HG03135 (cell line): ENCODE data around the gene GAB2.
"Not testable (repeated sequence)": the region's sequence is repeated elsewhere in the genome, so short reads cannot be mapped to it uniquely, and the experiment has no call there.

Experiments used
- ATAC-seq: cut with Tn5 transposase; IDR thresholded peaks from one replicate; pipeline ENCODE4 v1.9.1; 2021; ENCODE audit warnings: mild to moderate bottlenecking, moderate library complexity; ENCODE audit not compliant: unreplicated experiment

Gene GAB2

GRCh38 chr11:78192911-78193351, 224.7 kb downstream of the GAB2 start:
- ATAC-seq: no peak

GRCh38 chr11:78192223-78192719, 225.3 kb downstream of the GAB2 start:
- no peak for ATAC-seq

GRCh38 chr11:78190871-78191538, 226.6 kb downstream of the GAB2 start:
- no peak for ATAC-seq

DNA sequence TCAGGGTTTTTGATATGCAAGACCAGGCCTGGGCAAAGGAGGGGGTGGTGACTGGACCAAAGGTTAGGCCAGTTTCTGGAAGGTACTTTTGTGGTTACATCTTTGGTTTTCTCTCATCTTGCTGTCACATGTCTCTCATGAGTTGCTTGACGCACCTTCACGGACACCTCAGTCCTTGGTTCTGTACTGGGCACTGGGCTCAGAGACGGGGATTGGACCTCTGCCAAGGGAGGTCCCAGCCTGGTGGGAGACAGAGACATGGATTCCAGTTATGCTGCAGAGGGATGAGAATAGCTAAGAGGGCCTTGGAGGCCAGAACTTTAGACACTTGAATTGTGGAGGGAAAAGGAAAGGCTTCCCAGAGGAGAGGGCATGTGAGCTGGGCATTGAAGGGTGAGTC, 227.2 kb downstream of the GAB2 start:
- no peak for ATAC-seq

GRCh38 chr11:78189851-78190250, 227.8 kb downstream of the GAB2 start:
- no peak for ATAC-seq

DNA sequence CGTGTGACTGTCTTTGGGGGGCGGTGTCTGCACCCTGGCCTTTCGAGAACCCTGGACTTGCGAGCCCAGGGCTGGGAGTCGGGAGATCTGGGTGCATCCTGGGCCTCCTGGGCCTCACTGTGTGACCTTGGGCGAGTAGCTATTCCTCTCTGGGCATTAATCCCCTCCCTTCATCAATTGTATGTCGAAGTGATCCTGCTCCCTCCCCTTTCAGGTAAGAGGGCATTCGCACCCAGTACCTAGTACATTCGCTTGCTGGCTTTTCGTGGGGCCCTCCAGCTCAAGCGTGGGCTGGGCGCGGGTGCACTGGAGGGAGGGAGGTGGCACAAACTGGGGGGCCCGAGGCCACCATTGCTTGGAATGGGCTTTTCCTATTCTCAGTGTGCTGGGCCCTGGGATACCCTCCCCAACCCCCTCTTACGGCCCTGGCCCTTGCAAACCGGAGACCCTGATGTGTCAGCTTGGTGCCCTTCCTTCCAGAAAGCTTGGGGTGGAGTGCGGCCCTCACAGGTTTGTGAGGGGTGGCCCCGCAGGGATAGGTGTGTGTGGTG, 228.4 kb downstream of the GAB2 start:
- no peak for ATAC-seq

DNA sequence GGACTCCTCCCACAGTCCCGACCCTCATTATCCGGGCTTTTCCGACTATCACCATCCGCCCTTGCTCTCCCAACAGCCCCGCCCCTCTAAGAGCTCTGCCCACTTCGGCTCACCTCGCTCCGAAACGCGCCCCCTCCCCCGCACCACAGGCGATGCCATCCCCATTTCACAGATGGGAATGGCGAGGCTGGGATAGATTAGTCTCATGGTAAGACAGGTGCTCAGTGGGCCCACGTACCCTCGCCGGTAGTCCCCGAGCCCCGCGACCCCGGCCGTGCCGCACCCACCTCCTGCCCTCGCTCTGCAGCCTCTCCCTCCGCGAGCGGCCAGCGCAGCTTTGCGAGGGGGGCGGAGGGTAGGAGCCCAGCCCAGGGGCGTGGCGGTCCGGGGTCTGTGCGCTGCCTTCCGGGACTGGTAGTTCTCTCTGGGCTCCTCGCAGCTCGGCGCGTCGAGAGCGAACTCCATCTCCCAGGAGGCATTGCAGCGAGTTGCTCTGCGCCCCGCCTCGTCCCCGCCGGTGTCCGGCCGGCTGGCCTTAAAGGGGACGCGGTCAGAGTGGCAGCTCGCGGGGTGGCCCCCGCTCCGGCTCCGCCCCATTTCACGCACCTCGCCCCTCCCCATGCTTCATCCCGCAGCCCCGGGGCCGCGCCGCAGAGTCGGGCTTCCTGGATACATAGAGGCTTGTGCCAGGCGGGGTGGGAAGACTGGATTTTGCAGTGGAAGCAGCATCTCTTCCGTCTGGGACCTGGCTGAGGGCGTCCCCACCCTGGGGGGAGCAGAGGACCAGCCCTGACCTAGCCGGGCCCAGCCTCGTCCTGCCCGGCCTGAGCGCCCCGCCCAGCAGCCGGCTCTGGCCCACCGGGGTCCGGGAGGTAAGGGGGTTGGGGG, 229.1 kb downstream of the GAB2 start, which contains the start of the genes KCTD21 and USP35:
KCTD21 (minus strand) TSS at position 341 of the 888 bp plus-strand sequence. CDS start 14,072 bp downstream, outside the sequence.
USP35 (plus strand) TSS at position 634 of the 888 bp plus-strand sequence. CDS start 7,327 bp downstream, outside the sequence.
- peak; percentile 97 for ATAC-seq

GRCh38 chr11:78187366-78188285, 230.0 kb downstream of the GAB2 start:
- peak; percentile 11 for ATAC-seq

DNA sequence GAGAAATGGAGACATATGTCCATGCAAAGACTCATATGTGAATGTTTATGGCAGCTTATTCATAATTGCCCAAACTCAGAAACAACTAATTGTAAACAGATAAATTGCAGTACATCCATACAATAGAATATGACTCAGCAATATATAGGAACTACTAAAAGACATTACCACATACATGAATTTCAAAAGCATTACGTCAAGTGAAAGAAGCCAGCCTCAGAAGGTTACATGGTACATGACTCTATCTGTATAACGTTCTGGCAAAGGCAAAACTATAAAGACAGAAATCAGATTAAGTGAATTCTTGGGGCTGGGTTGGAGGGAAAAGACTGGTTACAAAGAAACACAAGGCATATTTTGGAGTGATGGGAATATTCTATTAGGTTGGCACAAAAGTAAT, 236.4 kb downstream of the GAB2 start:
- ATAC-seq: no peak

DNA sequence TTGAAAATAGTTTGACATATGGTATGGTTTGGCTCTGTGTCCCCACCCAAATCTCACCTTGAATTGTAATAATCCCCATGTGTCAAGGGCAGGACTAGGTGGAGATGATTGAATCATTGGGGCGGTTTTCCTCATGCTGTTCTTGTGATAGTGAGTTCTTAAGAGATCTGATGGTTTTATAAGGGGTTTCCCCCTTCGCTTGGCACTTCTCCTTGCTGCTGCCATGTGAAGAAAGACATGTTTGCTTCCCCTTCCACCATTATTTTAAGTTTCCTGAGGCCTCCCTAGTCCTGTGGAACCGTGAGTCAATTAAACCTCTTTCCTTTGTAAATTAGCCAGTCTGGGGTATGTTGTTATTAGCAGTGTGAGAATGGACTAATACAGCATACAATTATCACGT, 236.9 kb downstream of the GAB2 start:
- ATAC-seq: no peak

- no peak for ATAC-seq
Observed at GRCh38 chr11:78179459-78180071, 238.1 kb downstream of the GAB2 start.

- no peak for ATAC-seq
Observed at GRCh38 chr11:78177216-78177615, 240.4 kb downstream of the GAB2 start.

DNA sequence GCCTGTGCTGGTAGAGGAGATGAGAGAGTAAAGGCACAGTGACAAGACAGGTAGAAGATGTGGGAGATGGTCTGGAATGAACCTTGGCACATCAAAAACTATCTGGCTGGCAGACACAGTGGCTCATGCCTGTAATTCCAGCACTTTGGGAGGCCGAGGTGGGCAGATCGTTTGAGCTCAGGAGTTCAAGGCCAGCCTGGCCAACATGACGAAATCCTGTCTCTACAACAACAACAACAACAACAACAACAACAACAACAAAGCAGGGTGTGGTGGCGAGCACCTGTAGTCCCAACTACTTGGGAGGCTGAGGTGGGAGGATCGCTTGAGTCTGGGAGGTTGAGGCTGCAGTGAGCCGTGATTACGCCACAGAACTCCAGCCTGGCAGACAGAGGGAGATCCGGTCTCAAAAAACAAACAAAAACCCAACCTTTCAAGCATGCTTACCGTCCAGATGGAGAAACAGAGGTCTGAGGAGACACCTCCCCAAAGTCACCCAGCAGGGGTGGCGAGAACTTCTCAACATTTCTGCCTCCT, 240.9 kb downstream of the GAB2 start:
- no peak for ATAC-seq

DNA sequence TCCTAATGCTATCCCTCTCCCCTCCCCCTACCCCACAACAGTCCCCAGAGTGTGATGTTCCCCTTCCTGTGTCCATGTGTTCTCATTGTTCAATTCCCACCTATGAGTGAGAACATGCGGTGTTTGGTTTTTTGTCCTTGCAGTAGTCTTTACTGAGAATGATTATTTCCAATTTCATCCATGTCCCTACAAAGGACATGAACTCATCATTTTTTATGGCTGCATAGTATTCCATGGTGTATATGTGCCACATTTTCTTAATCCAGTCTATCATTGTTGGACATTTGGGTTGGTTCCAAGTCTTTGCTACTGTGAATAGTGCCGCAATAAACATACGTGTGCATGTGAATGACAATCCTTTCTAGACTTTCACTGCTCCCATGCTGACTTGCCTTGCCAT, 241.8 kb downstream of the GAB2 start:
- not testable (repeated sequence) for ATAC-seq

- ATAC-seq: no peak
Observed at GRCh38 chr11:78171951-78172350, 245.7 kb downstream of the GAB2 start.

DNA sequence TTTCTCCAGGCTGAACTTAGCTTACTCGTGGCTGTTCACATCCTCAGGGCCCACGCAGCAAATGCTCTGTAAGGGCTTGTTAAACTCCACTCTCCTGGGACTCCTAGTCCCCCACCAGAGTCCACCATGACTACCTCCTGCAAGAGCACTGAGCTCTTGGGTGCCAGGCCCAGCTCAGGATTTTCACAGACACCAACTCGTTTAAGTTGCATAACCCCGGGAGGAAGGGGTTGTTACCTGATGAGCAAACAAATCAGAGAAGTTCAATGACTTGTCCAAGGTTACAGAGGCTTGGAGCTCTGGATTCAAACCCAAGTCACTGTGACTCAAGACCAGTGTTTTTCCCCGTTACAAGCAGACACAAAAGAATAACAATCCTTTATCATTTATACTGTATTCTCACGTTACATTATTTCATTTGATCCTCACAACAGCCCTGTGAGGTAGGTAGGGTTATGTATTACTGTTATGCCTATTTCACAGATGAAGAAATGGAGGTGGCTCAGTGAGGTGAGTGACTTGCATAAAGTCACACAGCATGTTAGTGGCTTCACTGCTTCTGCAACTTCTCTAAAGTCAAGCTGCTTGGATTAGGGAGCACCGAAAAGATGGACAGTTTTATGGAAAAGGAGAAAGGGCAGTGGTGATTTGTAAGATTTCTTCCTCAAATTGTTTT, 246.6 kb downstream of the GAB2 start:
- ATAC-seq: no peak

- no peak for ATAC-seq
Observed at GRCh38 chr11:78170413-78170812, 247.2 kb downstream of the GAB2 start.

DNA sequence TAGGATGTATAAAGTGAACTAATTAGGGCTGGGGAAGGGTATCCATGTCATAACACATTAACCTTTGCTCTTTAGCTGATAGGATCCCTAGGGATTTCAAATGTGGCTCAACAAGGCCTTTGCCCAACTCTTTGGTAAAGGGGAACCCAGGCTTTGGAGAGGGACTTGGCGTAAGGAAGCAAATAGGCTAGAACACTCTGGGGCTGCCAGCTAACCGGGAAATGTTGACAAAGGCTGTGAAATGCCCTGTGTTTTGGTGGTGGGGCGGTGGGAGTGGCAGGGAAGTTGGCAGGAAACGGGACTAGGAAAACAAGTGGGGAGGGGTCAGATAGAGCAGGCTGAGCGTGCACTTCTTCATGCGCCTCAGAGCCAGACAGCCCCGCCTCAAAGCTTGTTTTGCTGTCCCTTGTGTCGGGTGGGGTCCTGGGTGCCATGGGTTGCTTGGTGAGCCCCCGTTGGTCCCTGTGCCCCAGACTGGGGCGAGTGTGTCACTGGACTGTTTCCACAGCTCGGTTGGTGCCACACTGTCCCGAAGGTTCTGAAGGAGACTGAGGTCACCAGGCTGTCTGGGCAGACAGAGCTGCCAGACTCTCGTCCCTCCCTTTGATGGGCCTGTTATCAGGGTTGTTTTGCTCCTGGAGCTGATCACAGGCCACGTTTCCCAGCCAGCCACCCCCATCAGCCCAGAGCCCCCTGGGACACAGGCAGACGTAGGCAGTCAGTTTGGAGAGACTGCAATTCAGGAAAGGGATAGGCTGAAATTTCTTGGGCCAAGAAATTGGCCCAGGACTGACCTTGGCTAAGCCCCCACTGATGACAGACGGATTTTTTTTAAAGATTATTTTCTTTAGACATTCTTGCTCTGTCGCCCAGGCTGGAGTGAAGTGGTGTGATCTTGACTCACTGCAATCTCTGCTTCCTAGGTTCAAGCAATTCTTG, 248.8 kb downstream of the GAB2 start:
- ATAC-seq: no peak
